HFFc6 (cell line): ENCODE measurements around the gene PNPLA1. TPM values are rescaled to one million over a fixed set of nuclear protein-coding genes. Genes with fewer than 3 reads are reported as not detected.

Source experiments
- DNase-seq: peaks from one replicate; pipeline ENCODE4 v3.0.0-alpha.2; 2018
- H3K27ac Mint-ChIP-seq: 2 replicates; pipeline ENCODE4 v1.8.0; 2020; ENCODE audit warnings: mild to moderate bottlenecking, mixed read lengths
- H3K27me3 Mint-ChIP-seq: 2 replicates; pipeline ENCODE4 v1.8.0; 2021; ENCODE audit warnings: mild to moderate bottlenecking, moderate library complexity, mixed read lengths; ENCODE audit not compliant: insufficient read depth
- H3K36me3 Mint-ChIP-seq: 2 replicates; pipeline ENCODE4 v1.8.0; 2021; ENCODE audit warnings: low read depth, mixed read lengths
- H3K4me1 Mint-ChIP-seq: 2 replicates; pipeline ENCODE4 v1.8.0; 2020; ENCODE audit warnings: low read depth, mixed read lengths
- H3K4me3 Mint-ChIP-seq: 2 replicates; pipeline ENCODE4 v1.8.0; 2020; ENCODE audit warnings: mild to moderate bottlenecking, moderate library complexity, mixed read lengths
- H3K9me3 Mint-ChIP-seq: 2 replicates; pipeline ENCODE4 v1.8.0; 2020; ENCODE audit warnings: mild to moderate bottlenecking, mixed read lengths
- CTCF ChIP-seq: fragments of 200-600 bp; sonication (generic); IDR thresholded peaks from 2 replicates; pipeline ENCODE4 v1.5.0; 2021; ENCODE audit warnings: antibody characterized with exemption, mild to moderate bottlenecking
- total RNA-seq, 6 experiments: library from RNA; stranded (reverse); fragmentation: NEBNext Ultra II Directional; extraction: Animal tissue kit (Norgen Biotek cat#: 25700); gene quantifications; 2 replicates in 1 of 6; 3 replicates in 5 of 6; pipeline ENCODE4 v1.2.3, GENCODE V29; 2021

Gene PNPLA1
- total RNA-seq, 6 experiments from 2014 or later = not detected

DNA sequence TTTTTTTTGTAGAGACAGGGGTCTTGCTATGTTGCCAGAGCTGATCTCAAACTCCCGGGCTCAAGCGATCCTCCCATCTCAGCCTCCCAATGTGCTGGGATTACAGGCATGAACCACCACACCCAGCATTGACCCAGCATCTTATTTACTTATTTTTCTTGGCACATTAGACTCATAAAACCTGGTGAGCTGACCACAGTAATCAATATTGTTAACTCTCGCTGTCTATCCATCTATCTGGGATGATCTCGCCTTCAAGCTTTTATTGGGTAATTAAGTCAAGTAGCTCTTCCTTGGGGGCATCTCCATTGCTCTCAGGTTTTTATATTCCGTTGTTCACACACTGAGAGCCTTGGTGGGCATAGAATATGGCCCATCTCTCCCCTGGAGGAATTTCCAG is 17.0 kb downstream of the PNPLA1 start:
- Mint-ChIP-seq H3K4me1 (peaks cover 9% of the 10 kb centered on the region), H3K27ac (no peak overlapping the region), H3K27me3 (peaks cover 21% of the 10 kb centered on the region), H3K36me3 (no peaks in the 10 kb centered on the region), H3K9me3 (no peaks in the 10 kb centered on the region), H3K4me3 (no peak overlapping the region)
- TF ChIP-seq CTCF = no peak
- no peak for DNase-seq

DNA sequence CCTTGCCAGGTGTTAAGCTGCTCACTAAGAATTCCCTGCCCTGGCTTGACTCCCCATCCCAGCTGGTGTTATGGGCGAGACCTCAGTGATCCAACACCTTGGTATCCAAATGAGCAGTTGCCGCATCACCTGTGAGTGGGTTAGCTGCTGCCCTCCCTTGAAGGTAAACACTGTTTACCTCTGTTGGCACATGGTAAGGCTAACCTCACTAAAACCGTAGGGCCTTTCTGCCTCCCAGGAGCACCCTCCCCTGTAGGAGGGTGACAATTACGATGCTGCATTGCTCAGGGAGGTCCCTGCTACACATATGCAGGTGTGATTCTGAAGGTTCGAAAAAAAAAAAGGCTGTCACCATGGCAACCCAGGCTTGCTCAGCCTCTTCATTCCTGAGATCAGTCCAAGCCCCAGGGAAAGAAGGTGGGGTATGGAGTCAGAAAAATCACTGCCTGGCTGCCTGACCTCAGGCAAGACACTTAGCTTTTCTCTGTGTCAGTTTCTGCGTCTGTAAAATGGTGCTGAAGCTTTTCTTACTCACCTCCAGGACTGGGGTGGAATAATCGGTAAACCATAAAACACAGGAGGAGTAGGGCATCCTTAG is 19.5 kb downstream of the PNPLA1 start:
- Mint-ChIP-seq H3K36me3 (no peaks in the 10 kb centered on the region), H3K4me1 (peaks cover 9% of the 10 kb centered on the region), H3K4me3 (no peak overlapping the region), H3K27ac (no peak overlapping the region), H3K9me3 (no peaks in the 10 kb centered on the region), H3K27me3 (peaks cover 11% of the 10 kb centered on the region)
- no peak for TF ChIP-seq CTCF
- DNase-seq = no peak

GRCh38 chr6:36290668-36291620 is 21.1 kb downstream of the PNPLA1 start:
- TF ChIP-seq CTCF = no peak
- no peak overlapping the region for H3K27ac Mint-ChIP-seq
- DNase-seq = peak; percentile 20
- peaks cover 16% of the 10 kb centered on the region for H3K27me3 Mint-ChIP-seq
- no peaks in the 10 kb centered on the region for H3K36me3 Mint-ChIP-seq
- H3K4me1 Mint-ChIP-seq = peaks cover 9% of the 10 kb centered on the region
- no peaks in the 10 kb centered on the region for H3K9me3 Mint-ChIP-seq
- H3K4me3 Mint-ChIP-seq = no peak overlapping the region

GRCh38 chr6:36292170-36292569 is 22.3 kb downstream of the PNPLA1 start:
- Mint-ChIP-seq H3K4me3 (no peak overlapping the region), H3K36me3 (no peaks in the 10 kb centered on the region), H3K4me1 (peaks cover 9% of the 10 kb centered on the region), H3K9me3 (no peaks in the 10 kb centered on the region), H3K27ac (no peak overlapping the region), H3K27me3 (peaks cover 21% of the 10 kb centered on the region)
- DNase-seq = no peak
- no peak for TF ChIP-seq CTCF

DNA sequence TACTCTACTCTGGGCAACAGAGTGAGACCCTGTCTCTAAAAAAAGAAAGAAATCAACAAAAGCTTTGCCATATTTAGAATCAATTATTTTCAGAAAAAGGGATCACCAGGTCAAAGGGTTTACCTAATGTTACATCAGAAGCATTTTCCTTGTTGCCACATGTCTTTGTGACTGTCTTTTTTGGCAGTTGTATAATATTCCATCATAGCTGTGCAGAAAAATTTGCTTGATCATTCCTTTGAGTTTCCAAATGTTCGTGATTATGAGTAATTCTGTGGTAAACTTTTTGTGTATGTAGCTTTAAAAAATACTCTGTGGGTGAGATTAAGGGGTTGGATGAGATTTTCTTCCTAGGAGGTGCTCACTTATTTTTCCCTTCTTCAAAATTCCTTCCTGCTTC is 26.4 kb downstream of the PNPLA1 start:
- Mint-ChIP-seq H3K4me3 (no peak overlapping the region), H3K27me3 (peaks cover 30% of the 10 kb centered on the region), H3K4me1 (peaks cover 10% of the 10 kb centered on the region), H3K9me3 (no peaks in the 10 kb centered on the region), H3K36me3 (no peaks in the 10 kb centered on the region), H3K27ac (no peak overlapping the region)
- no peak for DNase-seq
- TF ChIP-seq CTCF = no peak
